SK-N-SH (cell line): ENCODE measurements around the gene DDAH2. TPM values are rescaled to one million over a fixed set of nuclear protein-coding genes. Genes with fewer than 3 reads are reported as not detected.

Experiments
- CTCF ChIA-PET: fragments of 300-600, 350-600 bp; formaldehyde crosslinking; extraction: SDS; loops from one replicate; lab custom pipeline; 2021; lab: Yijun Ruan, JAX
- POLR2A ChIA-PET: fragments of 350-600 bp; sonication (Branson Sonifier 250); formaldehyde crosslinking; extraction: SDS; loops from one replicate; lab custom pipeline; 2020; ENCODE audit warnings: antibody characterized with exemption, inconsistent platforms; lab: Yijun Ruan, JAX
- DNase-seq: peaks from one replicate; pipeline ENCODE4 v3.0.0; 2012
- H2AFZ ChIP-seq: fragments of 200-600 bp; sonication (generic); 2 replicates; pipeline ENCODE4 v1.8.1; 2016; ENCODE audit warnings: antibody characterized with exemption, mild to moderate bottlenecking, low read depth
- H3F3A ChIP-seq: fragments of 200-600 bp; sonication (generic); replicated peaks from 2 replicates; pipeline ENCODE3; 2016; ENCODE audit warnings: antibody characterized with exemption, mild to moderate bottlenecking; ENCODE audit not compliant: insufficient read depth
- H3K27ac ChIP-seq, 2 experiments: fragments of 200-500 bp in 1 of 2; fragments of 200-600 bp in 1 of 2; sonication (Bioruptor generic) in 1 of 2; sonication (generic), shearing (Covaris generic) in 1 of 2; 2 replicates each; pipeline versions ENCODE4 v1.5.1 to v1.6.1; 2014 to 2016; ENCODE audit warnings: low read depth in 2 of 2, inconsistent platforms in 1 of 2, low read length in 1 of 2, mild to moderate bottlenecking in 1 of 2, mixed read lengths in 1 of 2
- H3K27me3 ChIP-seq: fragments of 200-600 bp; sonication (generic), shearing (Covaris generic); 2 replicates; pipeline ENCODE4 v1.6.1; 2016; ENCODE audit warnings: mixed run types; ENCODE audit not compliant: insufficient read depth
- H3K36me3 ChIP-seq, 2 experiments: fragments of 200-500 bp in 1 of 2; fragments of 200-600 bp in 1 of 2; sonication (Bioruptor generic) in 1 of 2; sonication (generic) in 1 of 2; replicated peaks in 1 of 2; 2 replicates each; pipeline versions ENCODE3 to v1.5.1; 2014 to 2016; ENCODE audit warnings: low read length in 1 of 2, mild to moderate bottlenecking in 1 of 2; ENCODE audit not compliant: insufficient read depth in 2 of 2, control insufficient read depth in 1 of 2
- H3K4me1 ChIP-seq, 2 experiments: fragments of 200-500 bp in 1 of 2; fragments of 200-600 bp in 1 of 2; sonication (Bioruptor generic) in 1 of 2; sonication (generic), shearing (Covaris generic) in 1 of 2; 2 replicates each; pipeline versions ENCODE4 v1.5.1 to v1.6.1; 2014 to 2016; ENCODE audit warnings: low read depth in 1 of 2, low read length in 1 of 2, mixed run types in 1 of 2; ENCODE audit not compliant: insufficient read depth in 2 of 2, control insufficient read depth in 1 of 2
- H3K4me2 ChIP-seq: fragments of 200-600 bp; sonication (generic), shearing (Covaris generic); 2 replicates; pipeline ENCODE4 v1.6.1; 2017; ENCODE audit warnings: mixed run types
- H3K4me3 ChIP-seq, 2 experiments: fragments of 200-500 bp in 1 of 2; fragments of 200-600 bp in 1 of 2; sonication (Bioruptor generic) in 1 of 2; sonication (generic), shearing (Covaris generic) in 1 of 2; 2 replicates each; pipeline versions ENCODE4 v1.5.1 to v1.8.1; 2014 to 2016; ENCODE audit warnings: low read depth in 2 of 2, inconsistent platforms in 1 of 2, low read length in 1 of 2, mild to moderate bottlenecking in 1 of 2, mixed read lengths in 1 of 2, moderate library complexity in 1 of 2
- H3K79me2 ChIP-seq: fragments of 200-600 bp; sonication (generic); 2 replicates; pipeline ENCODE4 v1.8.1; 2017; ENCODE audit warnings: mild to moderate bottlenecking; ENCODE audit not compliant: insufficient read depth
- H3K9ac ChIP-seq: fragments of 200-600 bp; sonication (generic); 2 replicates; pipeline ENCODE4 v1.6.1; 2017; ENCODE audit warnings: mixed run types
- H3K9me2 ChIP-seq: fragments of 200-600 bp; sonication (generic); 2 replicates; pipeline ENCODE4 v1.6.1; 2017; ENCODE audit warnings: mixed run types
- H3K9me3 ChIP-seq: fragments of 200-600 bp; sonication (generic); 2 replicates; pipeline ENCODE4 v1.6.1; 2017; ENCODE audit warnings: mixed run types, mild to moderate bottlenecking, moderate library complexity
- H4K20me1 ChIP-seq: fragments of 200-600 bp; sonication (generic); 2 replicates; pipeline ENCODE4 v1.6.1; 2017; ENCODE audit warnings: mild to moderate bottlenecking, mixed run types; ENCODE audit not compliant: insufficient read depth
- CTCF ChIP-seq: fragments of 200-600 bp; sonication (generic); IDR thresholded peaks from 2 replicates; pipeline ENCODE4 v1.6.1; 2017; ENCODE audit warnings: antibody characterized with exemption, mild to moderate bottlenecking, moderate library complexity
- EP300 ChIP-seq, 2 experiments: IDR thresholded peaks; 2 replicates each; pipeline versions ENCODE4 v1.4.0 to v1.6.1; 2012; ENCODE audit warnings: borderline replicate concordance in 1 of 2, low read depth in 1 of 2, low read length in 1 of 2
- FOSL2 ChIP-seq: IDR thresholded peaks from 2 replicates; pipeline ENCODE4 v1.4.0; 2012; ENCODE audit warnings: low read depth, mild to moderate bottlenecking, moderate library complexity, borderline replicate concordance
- FOXJ3 ChIP-seq: sonication (generic); formaldehyde crosslinking; IDR thresholded peaks from 2 replicates; pipeline ENCODE4 v1.5.1; 2020; ENCODE audit warnings: mild to moderate bottlenecking, missing genetic modification reagents
- GABPA ChIP-seq: IDR thresholded peaks from 2 replicates; pipeline ENCODE4 v1.4.0; 2012; ENCODE audit warnings: low read depth, mild to moderate bottlenecking
- NFIC ChIP-seq: IDR thresholded peaks from 2 replicates; pipeline ENCODE4 v1.4.0; 2012; ENCODE audit warnings: borderline replicate concordance
- RCOR1 ChIP-seq: fragments of 150-350 bp; IDR thresholded peaks from 2 replicates; pipeline ENCODE4 v1.6.1; 2017; ENCODE audit warnings: antibody characterized with exemption, low read length
- TEAD4 ChIP-seq: IDR thresholded peaks from 2 replicates; pipeline ENCODE4 v1.4.0; 2012; ENCODE audit warnings: mild to moderate bottlenecking, borderline replicate concordance; ENCODE audit not compliant: insufficient read depth
- WGBS: methylation state at CpG from one replicate; pipeline ENCODE4 v1.1.6; 2017; ENCODE audit warnings: low lambda C conversion rate; 5-methylcytosine and 5-hydroxymethylcytosine counted together
- polyA plus RNA-seq, 3 experiments: library from polyadenylated mRNA; depleted of rRNA; stranded (reverse); fragments of >200 nt; gene quantifications; 2 replicates each; pipeline ENCODE4 v1.2.3, GENCODE V29; 2012
- TF ChIP-seq, protein P1 (sequence below): IDR thresholded peaks from 2 replicates; pipeline ENCODE4 v1.4.0; 2012; ENCODE audit warnings: low read depth, borderline replicate concordance
- TF ChIP-seq, protein P2 (sequence below): IDR thresholded peaks from 2 replicates; pipeline ENCODE4 v1.6.1; 2012; ENCODE audit warnings: mild to moderate bottlenecking, low read depth, low read length, moderate library complexity

DDAH2 gene
- polyA plus RNA-seq, 1 of the 3 experiments (the other 2 are of a cell fraction): 180 TPM

- no peak overlapping the region for H3K27ac ChIP-seq
- no peak for TF ChIP-seq NFIC
- TF ChIP-seq, protein P1, sequence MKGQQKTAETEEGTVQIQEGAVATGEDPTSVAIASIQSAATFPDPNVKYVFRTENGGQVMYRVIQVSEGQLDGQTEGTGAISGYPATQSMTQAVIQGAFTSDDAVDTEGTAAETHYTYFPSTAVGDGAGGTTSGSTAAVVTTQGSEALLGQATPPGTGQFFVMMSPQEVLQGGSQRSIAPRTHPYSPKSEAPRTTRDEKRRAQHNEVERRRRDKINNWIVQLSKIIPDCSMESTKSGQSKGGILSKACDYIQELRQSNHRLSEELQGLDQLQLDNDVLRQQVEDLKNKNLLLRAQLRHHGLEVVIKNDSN: no peak
- no peak for TF ChIP-seq TEAD4
- TF ChIP-seq, protein P2, sequence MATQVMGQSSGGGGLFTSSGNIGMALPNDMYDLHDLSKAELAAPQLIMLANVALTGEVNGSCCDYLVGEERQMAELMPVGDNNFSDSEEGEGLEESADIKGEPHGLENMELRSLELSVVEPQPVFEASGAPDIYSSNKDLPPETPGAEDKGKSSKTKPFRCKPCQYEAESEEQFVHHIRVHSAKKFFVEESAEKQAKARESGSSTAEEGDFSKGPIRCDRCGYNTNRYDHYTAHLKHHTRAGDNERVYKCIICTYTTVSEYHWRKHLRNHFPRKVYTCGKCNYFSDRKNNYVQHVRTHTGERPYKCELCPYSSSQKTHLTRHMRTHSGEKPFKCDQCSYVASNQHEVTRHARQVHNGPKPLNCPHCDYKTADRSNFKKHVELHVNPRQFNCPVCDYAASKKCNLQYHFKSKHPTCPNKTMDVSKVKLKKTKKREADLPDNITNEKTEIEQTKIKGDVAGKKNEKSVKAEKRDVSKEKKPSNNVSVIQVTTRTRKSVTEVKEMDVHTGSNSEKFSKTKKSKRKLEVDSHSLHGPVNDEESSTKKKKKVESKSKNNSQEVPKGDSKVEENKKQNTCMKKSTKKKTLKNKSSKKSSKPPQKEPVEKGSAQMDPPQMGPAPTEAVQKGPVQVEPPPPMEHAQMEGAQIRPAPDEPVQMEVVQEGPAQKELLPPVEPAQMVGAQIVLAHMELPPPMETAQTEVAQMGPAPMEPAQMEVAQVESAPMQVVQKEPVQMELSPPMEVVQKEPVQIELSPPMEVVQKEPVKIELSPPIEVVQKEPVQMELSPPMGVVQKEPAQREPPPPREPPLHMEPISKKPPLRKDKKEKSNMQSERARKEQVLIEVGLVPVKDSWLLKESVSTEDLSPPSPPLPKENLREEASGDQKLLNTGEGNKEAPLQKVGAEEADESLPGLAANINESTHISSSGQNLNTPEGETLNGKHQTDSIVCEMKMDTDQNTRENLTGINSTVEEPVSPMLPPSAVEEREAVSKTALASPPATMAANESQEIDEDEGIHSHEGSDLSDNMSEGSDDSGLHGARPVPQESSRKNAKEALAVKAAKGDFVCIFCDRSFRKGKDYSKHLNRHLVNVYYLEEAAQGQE: no peak
- TF ChIP-seq CTCF: no peak
- no peak for TF ChIP-seq FOSL2
- TF ChIP-seq GABPA: no peak
- TF ChIP-seq EP300 (IDR thresholded peaks at IDR 0.05; ENCODE audit: borderline replicate concordance in 1 of 2, low read depth in 1 of 2, low read length in 1 of 2): no peak
- no peak for TF ChIP-seq FOXJ3 (CRISPR knock-in tag)
- TF ChIP-seq RCOR1: no peak
- H2AFZ ChIP-seq: peak overlapping the region; percentile 74
- peak; percentile 72 for DNase-seq
- ChIA-PET POLR2A (interaction anchor here (0.7 kb wide), 1 partner anchor 220 kb away, joined by 3 read pairs; no protein-coding TSS in a partner anchor), CTCF (interaction anchor here (0.6 to 3.2 kb wide), 19 partner anchors 9 to 271 kb away, joined by 3 to 29 read pairs (median 5); partner anchors contain the start of genes GPANK1, LY6G5B, MSH5 and NEU1)
- H3K36me3 ChIP-seq: peaks cover 0 to under 1% of the 10 kb centered on the region in 2 experiments
- no peaks in the 10 kb centered on the region for H3F3A ChIP-seq
- no peaks in the 10 kb centered on the region for H3K9me3 ChIP-seq
- no peaks in the 10 kb centered on the region for H3K27me3 ChIP-seq
- no peaks in the 10 kb centered on the region for H3K79me2 ChIP-seq
- no peaks in the 10 kb centered on the region for H4K20me1 ChIP-seq
- H3K9ac ChIP-seq: no peak overlapping the region
- H3K9me2 ChIP-seq: no peaks in the 10 kb centered on the region
- peaks cover 3 to 7% of the 10 kb centered on the region in 2 experiments; a peak in 2 of 4 replicates for H3K4me1 ChIP-seq
- peak overlapping the region in 1 of 2 experiments; percentile 31; a peak in 1 of 4 replicates for H3K4me3 ChIP-seq
- 54% methylated on average over 10 of the region's 40 CpGs for WGBS
- H3K4me2 ChIP-seq: peak overlapping the region; percentile 14; the same call in 1 of the 2 replicates
These were observed 47.9 kb downstream of the DDAH2 start for GRCh38 chr6:31681135-31681671.
